WTC11 (cell line): ENCODE results near the gene ENAH.

Experiments used
- CREB1 ChIP-seq: sonication (generic); formaldehyde crosslinking; IDR thresholded peaks from 2 replicates; pipeline ENCODE4 v1.8.0; 2023; ENCODE audit warnings: mild to moderate bottlenecking, missing genetic modification reagents
- FOXJ3 ChIP-seq: sonication (generic); formaldehyde crosslinking; IDR thresholded peaks from 2 replicates; pipeline ENCODE4 v1.9.0; 2021; ENCODE audit warnings: missing genetic modification reagents, mild to moderate bottlenecking, borderline replicate concordance
- MAX ChIP-seq: sonication (generic); formaldehyde crosslinking; IDR thresholded peaks from 2 replicates; pipeline ENCODE4 v1.8.0; 2022; ENCODE audit warnings: mild to moderate bottlenecking, missing genetic modification reagents
- PREB ChIP-seq: sonication (generic); formaldehyde crosslinking; IDR thresholded peaks from 2 replicates; pipeline ENCODE4 v1.8.1; 2022; ENCODE audit warnings: mild to moderate bottlenecking, missing genetic modification reagents, moderate library complexity, borderline replicate concordance
- RELA ChIP-seq: sonication (generic); formaldehyde crosslinking; IDR thresholded peaks from 2 replicates; pipeline ENCODE4 v1.8.1; 2022; ENCODE audit warnings: missing genetic modification reagents, mild to moderate bottlenecking, borderline replicate concordance
- TCF7 ChIP-seq: sonication (generic); formaldehyde crosslinking; IDR thresholded peaks from 2 replicates; pipeline ENCODE4 v1.8.0; 2022; ENCODE audit warnings: mild to moderate bottlenecking, low read depth, missing genetic modification reagents, moderate library complexity
- USF1 ChIP-seq: sonication (generic); formaldehyde crosslinking; IDR thresholded peaks from 2 replicates; pipeline ENCODE4 v1.8.0; 2022; ENCODE audit warnings: mild to moderate bottlenecking, missing genetic modification reagents
- ZNF121 ChIP-seq: sonication (generic); formaldehyde crosslinking; IDR thresholded peaks from 2 replicates; pipeline ENCODE4 v1.8.0; 2023; ENCODE audit warnings: missing genetic modification reagents
- TF ChIP-seq, protein P1 (sequence below): fragments of 200-600 bp; IDR thresholded peaks from 2 replicates; pipeline ENCODE4 v1.8.0; 2022; ENCODE audit warnings: antibody characterized with exemption
- TF ChIP-seq, protein P2 (sequence below): sonication (generic); formaldehyde crosslinking; IDR thresholded peaks from 2 replicates; pipeline ENCODE4 v1.8.0; 2022; ENCODE audit warnings: mild to moderate bottlenecking, missing genetic modification reagents
- TF ChIP-seq, protein P3 (sequence below): sonication (generic); formaldehyde crosslinking; IDR thresholded peaks from 2 replicates; pipeline ENCODE4 v1.8.1; 2023; ENCODE audit warnings: mild to moderate bottlenecking, missing genetic modification reagents, moderate library complexity

DNA sequence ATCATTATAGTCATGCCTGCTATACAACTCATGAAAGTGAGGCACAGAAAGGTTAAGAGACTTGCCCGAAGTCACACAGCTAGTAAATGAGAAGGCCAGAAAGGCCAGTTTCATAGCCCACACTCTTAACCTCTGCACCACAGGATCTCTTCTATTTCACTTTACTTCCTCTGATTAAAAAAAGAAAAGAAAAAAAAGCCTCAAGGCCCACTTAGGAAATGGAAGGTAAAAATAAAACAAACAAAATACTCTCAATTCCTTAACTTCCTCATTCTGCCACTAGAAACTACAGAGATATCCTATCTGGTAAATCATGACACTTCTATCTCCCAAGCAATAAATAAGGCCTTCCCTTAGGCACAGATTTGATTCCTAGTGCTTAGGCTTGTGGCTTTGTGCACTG, 7.6 kb upstream of the ENAH start:
- TF ChIP-seq, protein P1, sequence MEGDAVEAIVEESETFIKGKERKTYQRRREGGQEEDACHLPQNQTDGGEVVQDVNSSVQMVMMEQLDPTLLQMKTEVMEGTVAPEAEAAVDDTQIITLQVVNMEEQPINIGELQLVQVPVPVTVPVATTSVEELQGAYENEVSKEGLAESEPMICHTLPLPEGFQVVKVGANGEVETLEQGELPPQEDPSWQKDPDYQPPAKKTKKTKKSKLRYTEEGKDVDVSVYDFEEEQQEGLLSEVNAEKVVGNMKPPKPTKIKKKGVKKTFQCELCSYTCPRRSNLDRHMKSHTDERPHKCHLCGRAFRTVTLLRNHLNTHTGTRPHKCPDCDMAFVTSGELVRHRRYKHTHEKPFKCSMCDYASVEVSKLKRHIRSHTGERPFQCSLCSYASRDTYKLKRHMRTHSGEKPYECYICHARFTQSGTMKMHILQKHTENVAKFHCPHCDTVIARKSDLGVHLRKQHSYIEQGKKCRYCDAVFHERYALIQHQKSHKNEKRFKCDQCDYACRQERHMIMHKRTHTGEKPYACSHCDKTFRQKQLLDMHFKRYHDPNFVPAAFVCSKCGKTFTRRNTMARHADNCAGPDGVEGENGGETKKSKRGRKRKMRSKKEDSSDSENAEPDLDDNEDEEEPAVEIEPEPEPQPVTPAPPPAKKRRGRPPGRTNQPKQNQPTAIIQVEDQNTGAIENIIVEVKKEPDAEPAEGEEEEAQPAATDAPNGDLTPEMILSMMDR = no peak
- TF ChIP-seq, protein P2, sequence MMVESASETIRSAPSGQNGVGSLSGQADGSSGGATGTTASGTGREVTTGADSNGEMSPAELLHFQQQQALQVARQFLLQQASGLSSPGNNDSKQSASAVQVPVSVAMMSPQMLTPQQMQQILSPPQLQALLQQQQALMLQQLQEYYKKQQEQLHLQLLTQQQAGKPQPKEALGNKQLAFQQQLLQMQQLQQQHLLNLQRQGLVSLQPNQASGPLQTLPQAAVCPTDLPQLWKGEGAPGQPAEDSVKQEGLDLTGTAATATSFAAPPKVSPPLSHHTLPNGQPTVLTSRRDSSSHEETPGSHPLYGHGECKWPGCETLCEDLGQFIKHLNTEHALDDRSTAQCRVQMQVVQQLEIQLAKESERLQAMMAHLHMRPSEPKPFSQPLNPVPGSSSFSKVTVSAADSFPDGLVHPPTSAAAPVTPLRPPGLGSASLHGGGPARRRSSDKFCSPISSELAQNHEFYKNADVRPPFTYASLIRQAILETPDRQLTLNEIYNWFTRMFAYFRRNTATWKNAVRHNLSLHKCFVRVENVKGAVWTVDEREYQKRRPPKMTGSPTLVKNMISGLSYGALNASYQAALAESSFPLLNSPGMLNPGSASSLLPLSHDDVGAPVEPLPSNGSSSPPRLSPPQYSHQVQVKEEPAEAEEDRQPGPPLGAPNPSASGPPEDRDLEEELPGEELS (CRISPR knock-in tag) = no peak
- TF ChIP-seq PREB (CRISPR knock-in tag) = no peak
- no peak for TF ChIP-seq FOXJ3 (CRISPR knock-in tag)
- TF ChIP-seq MAX (CRISPR knock-in tag) = no peak
- TF ChIP-seq, protein P3, sequence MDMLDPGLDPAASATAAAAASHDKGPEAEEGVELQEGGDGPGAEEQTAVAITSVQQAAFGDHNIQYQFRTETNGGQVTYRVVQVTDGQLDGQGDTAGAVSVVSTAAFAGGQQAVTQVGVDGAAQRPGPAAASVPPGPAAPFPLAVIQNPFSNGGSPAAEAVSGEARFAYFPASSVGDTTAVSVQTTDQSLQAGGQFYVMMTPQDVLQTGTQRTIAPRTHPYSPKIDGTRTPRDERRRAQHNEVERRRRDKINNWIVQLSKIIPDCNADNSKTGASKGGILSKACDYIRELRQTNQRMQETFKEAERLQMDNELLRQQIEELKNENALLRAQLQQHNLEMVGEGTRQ = no peak
- no peak for TF ChIP-seq USF1 (CRISPR knock-in tag)
- no peak for TF ChIP-seq TCF7 (CRISPR knock-in tag)
- TF ChIP-seq ZNF121 = no peak
- no peak for TF ChIP-seq RELA
- no peak for TF ChIP-seq CREB1
